ENCODE results near the gene TMEM106C.

TMEM106C gene

GRCh38 chr12:47949441-47950341, 13.7 kb upstream of the TMEM106C start:
- Histone ChIP-seq H2BK15ac (ENCODE audit: low read length) (peak overlapping the region; percentile 72), H3K18ac (ENCODE audit: low read length) (peak overlapping the region; percentile 81), H3K4me3 (ENCODE audit: low read length in 2 of 2) (no peak overlapping the region), H3K4ac (ENCODE audit: low read length) (no peak overlapping the region), H2BK120ac (ENCODE audit: low read depth, low read length) (no peak overlapping the region), H2AK5ac (ENCODE audit: low read depth, low read length) (peak overlapping the region; percentile 81), H4K91ac (ENCODE audit: low read depth, low read length, poor library complexity) (no peak overlapping the region), H2BK12ac (ENCODE audit: low read length) (no peak overlapping the region), H3K4me1 (ENCODE audit: control insufficient read depth in 2 of 2, insufficient read depth in 1 of 2, low read depth in 1 of 2, low read length in 2 of 2) (peaks cover 3 to 6% of the 10 kb centered on the region in 2 donors), H2AFZ (ENCODE audit: low read length) (peak overlapping the region; percentile 43), H2BK5ac (ENCODE audit: low read length) (no peak overlapping the region), H3K9me3 (replicated peaks in 1 of 2; ENCODE audit: control insufficient read depth in 2 of 2, insufficient read depth in 1 of 2, low read depth in 1 of 2, low read length in 2 of 2) (no peaks in the 10 kb centered on the region), H3K23ac (ENCODE audit: low read depth, low read length, poor library complexity) (peak overlapping the region; percentile 23), H3K79me1 (ENCODE audit: low read depth, low read length) (no peaks in the 10 kb centered on the region), H3K36me3 (replicated peaks in 1 of 2; ENCODE audit: control insufficient read depth in 2 of 2, insufficient read depth in 2 of 2, low read length in 2 of 2) (no peaks in the 10 kb centered on the region), H3K27ac (replicated peaks; ENCODE audit: low read length) (no peak overlapping the region), H3K14ac (ENCODE audit: low read length) (peak overlapping the region; percentile 82), H4K8ac (ENCODE audit: low read depth, low read length) (no peak overlapping the region), H3K9ac (ENCODE audit: low read depth, low read length, poor library complexity) (peak overlapping the region; percentile 56), H3K4me2 (ENCODE audit: insufficient read depth, low read length, poor library complexity, severe bottlenecking) (no peak overlapping the region), H3K27me3 (ENCODE audit: control insufficient read depth in 3 of 3, insufficient read depth in 3 of 3, low read depth in 1 of 3, low read length in 3 of 3) (peaks cover 0 to 41% (median 1%) of the 10 kb centered on the region in 3 experiments)
- peak; percentile 76 for DNase-seq (ENCODE audit: low spot score)
- no CpG with 5 or more reads among the region's 32 CpGs for WGBS, 2 donors (ENCODE audit: extremely low coverage in 2 of 2, insufficient read length in 2 of 2, insufficient replicate concordance in 1 of 2)

- WGBS, 2 donors (ENCODE audit: extremely low coverage in 2 of 2, insufficient read length in 2 of 2, insufficient replicate concordance in 1 of 2), result no CpG with 5 or more reads among the region's 8 CpGs
- Histone ChIP-seq H3K4me3 (ENCODE audit: low read length in 2 of 2) (no peak overlapping the region), H2BK15ac (ENCODE audit: low read length) (no peak overlapping the region), H2AK5ac (ENCODE audit: low read depth, low read length) (no peak overlapping the region), H2BK12ac (ENCODE audit: low read length) (no peak overlapping the region), H3K36me3 (replicated peaks in 1 of 2; ENCODE audit: control insufficient read depth in 2 of 2, insufficient read depth in 2 of 2, low read length in 2 of 2) (no peaks in the 10 kb centered on the region), H3K18ac (ENCODE audit: low read length) (no peak overlapping the region), H3K4me2 (ENCODE audit: insufficient read depth, low read length, poor library complexity, severe bottlenecking) (no peak overlapping the region), H4K91ac (ENCODE audit: low read depth, low read length, poor library complexity) (no peak overlapping the region), H2BK5ac (ENCODE audit: low read length) (no peak overlapping the region), H3K14ac (ENCODE audit: low read length) (no peak overlapping the region), H3K79me1 (ENCODE audit: low read depth, low read length) (no peaks in the 10 kb centered on the region), H3K9me3 (replicated peaks in 1 of 2; ENCODE audit: control insufficient read depth in 2 of 2, insufficient read depth in 1 of 2, low read depth in 1 of 2, low read length in 2 of 2) (no peaks in the 10 kb centered on the region), H3K27ac (replicated peaks; ENCODE audit: low read length) (no peak overlapping the region), H3K4ac (ENCODE audit: low read length) (no peak overlapping the region), H2BK120ac (ENCODE audit: low read depth, low read length) (no peak overlapping the region), H3K4me1 (ENCODE audit: control insufficient read depth in 2 of 2, insufficient read depth in 1 of 2, low read depth in 1 of 2, low read length in 2 of 2) (peaks cover 3 to 6% of the 10 kb centered on the region in 2 donors), H2AFZ (ENCODE audit: low read length) (no peak overlapping the region), H3K27me3 (ENCODE audit: control insufficient read depth in 3 of 3, insufficient read depth in 3 of 3, low read depth in 1 of 3, low read length in 3 of 3) (peaks cover 0 to 42% (median 0%) of the 10 kb centered on the region in 3 experiments), H3K9ac (ENCODE audit: low read depth, low read length, poor library complexity) (no peak overlapping the region), H3K23ac (ENCODE audit: low read depth, low read length, poor library complexity) (no peak overlapping the region), H4K8ac (ENCODE audit: low read depth, low read length) (no peak overlapping the region)
- no peak for DNase-seq (ENCODE audit: low spot score)
Measured at GRCh38 chr12:47950856-47951468, 12.4 kb upstream of the TMEM106C start.

GRCh38 chr12:47954058-47954457, 9.3 kb upstream of the TMEM106C start:
- Histone ChIP-seq H3K4me1 (ENCODE audit: control insufficient read depth in 2 of 2, insufficient read depth in 1 of 2, low read depth in 1 of 2, low read length in 2 of 2) (peaks cover 0 to 4% of the 10 kb centered on the region in 2 donors), H3K4ac (ENCODE audit: low read length) (no peak overlapping the region), H4K91ac (ENCODE audit: low read depth, low read length, poor library complexity) (no peak overlapping the region), H3K18ac (ENCODE audit: low read length) (no peak overlapping the region), H3K4me2 (ENCODE audit: insufficient read depth, low read length, poor library complexity, severe bottlenecking) (no peak overlapping the region), H3K36me3 (replicated peaks in 1 of 2; ENCODE audit: control insufficient read depth in 2 of 2, insufficient read depth in 2 of 2, low read length in 2 of 2) (no peaks in the 10 kb centered on the region), H3K27ac (replicated peaks; ENCODE audit: low read length) (no peak overlapping the region), H2BK12ac (ENCODE audit: low read length) (no peak overlapping the region), H2AFZ (ENCODE audit: low read length) (no peak overlapping the region), H3K9ac (ENCODE audit: low read depth, low read length, poor library complexity) (no peak overlapping the region), H3K23ac (ENCODE audit: low read depth, low read length, poor library complexity) (no peak overlapping the region), H3K79me1 (ENCODE audit: low read depth, low read length) (no peaks in the 10 kb centered on the region), H3K9me3 (replicated peaks in 1 of 2; ENCODE audit: control insufficient read depth in 2 of 2, insufficient read depth in 1 of 2, low read depth in 1 of 2, low read length in 2 of 2) (peaks cover 0 to 7% of the 10 kb centered on the region in 2 donors), H2BK120ac (ENCODE audit: low read depth, low read length) (no peak overlapping the region), H2BK15ac (ENCODE audit: low read length) (peak overlapping the region; percentile 34), H2BK5ac (ENCODE audit: low read length) (no peak overlapping the region), H3K14ac (ENCODE audit: low read length) (no peak overlapping the region), H4K8ac (ENCODE audit: low read depth, low read length) (no peak overlapping the region), H3K27me3 (ENCODE audit: control insufficient read depth in 3 of 3, insufficient read depth in 3 of 3, low read depth in 1 of 3, low read length in 3 of 3) (peaks cover 0 to 27% (median 0%) of the 10 kb centered on the region in 3 experiments), H2AK5ac (ENCODE audit: low read depth, low read length) (no peak overlapping the region), H3K4me3 (ENCODE audit: low read length in 2 of 2) (no peak overlapping the region)
- no CpG with 5 or more reads among the region's 8 CpGs for WGBS, 2 donors (ENCODE audit: extremely low coverage in 2 of 2, insufficient read length in 2 of 2, insufficient replicate concordance in 1 of 2)
- DNase-seq (ENCODE audit: low spot score), result no peak

DNA sequence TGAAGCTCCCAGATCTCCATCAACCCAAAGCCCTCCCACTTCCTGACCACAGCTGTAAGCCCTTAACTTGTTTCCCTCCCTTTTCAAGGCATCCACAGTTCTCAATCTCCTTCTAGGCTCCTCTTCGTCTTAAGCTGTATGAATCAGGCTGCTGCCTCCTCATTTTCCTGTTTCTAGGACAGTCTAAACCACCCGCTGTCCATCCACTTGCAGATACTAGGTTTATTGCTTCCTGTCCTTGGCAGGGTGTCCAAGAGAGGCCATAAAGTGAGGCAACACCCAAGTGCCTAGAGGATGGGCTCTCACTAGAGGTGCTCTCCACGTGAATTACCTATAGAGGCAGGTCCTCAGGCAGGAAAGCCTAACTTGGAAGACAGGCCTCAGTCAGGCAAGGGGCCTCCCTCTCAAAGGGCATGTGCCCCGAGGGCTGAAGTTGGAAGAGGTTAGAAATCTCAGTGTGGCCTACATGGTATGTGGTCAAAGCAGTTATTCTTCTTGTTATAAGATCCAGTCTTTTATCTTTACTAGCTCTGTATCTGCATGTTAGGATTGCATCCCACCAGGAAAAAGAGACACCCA, 8.8 kb upstream of the TMEM106C start:
- H3K9ac ChIP-seq (ENCODE audit: low read depth, low read length, poor library complexity), result no peak overlapping the region

More for the DNA sequence above, 8.8 kb upstream of the TMEM106C start:
- Histone ChIP-seq H3K4ac (ENCODE audit: low read length) (no peak overlapping the region), H2BK15ac (ENCODE audit: low read length) (no peak overlapping the region), H3K4me1 (ENCODE audit: control insufficient read depth in 2 of 2, insufficient read depth in 1 of 2, low read depth in 1 of 2, low read length in 2 of 2) (peaks cover 0 to 4% of the 10 kb centered on the region in 2 donors), H3K14ac (ENCODE audit: low read length) (no peak overlapping the region), H3K23ac (ENCODE audit: low read depth, low read length, poor library complexity) (no peak overlapping the region), H2BK120ac (ENCODE audit: low read depth, low read length) (no peak overlapping the region), H3K36me3 (replicated peaks in 1 of 2; ENCODE audit: control insufficient read depth in 2 of 2, insufficient read depth in 2 of 2, low read length in 2 of 2) (no peaks in the 10 kb centered on the region), H3K79me1 (ENCODE audit: low read depth, low read length) (no peaks in the 10 kb centered on the region), H3K18ac (ENCODE audit: low read length) (no peak overlapping the region), H4K8ac (ENCODE audit: low read depth, low read length) (no peak overlapping the region), H2AK5ac (ENCODE audit: low read depth, low read length) (no peak overlapping the region), H2AFZ (ENCODE audit: low read length) (no peak overlapping the region), H2BK5ac (ENCODE audit: low read length) (no peak overlapping the region), H3K4me3 (ENCODE audit: low read length in 2 of 2) (no peak overlapping the region), H2BK12ac (ENCODE audit: low read length) (no peak overlapping the region), H4K91ac (ENCODE audit: low read depth, low read length, poor library complexity) (no peak overlapping the region), H3K27ac (replicated peaks; ENCODE audit: low read length) (no peak overlapping the region), H3K9me3 (replicated peaks in 1 of 2; ENCODE audit: control insufficient read depth in 2 of 2, insufficient read depth in 1 of 2, low read depth in 1 of 2, low read length in 2 of 2) (peaks cover 1 to 7% of the 10 kb centered on the region in 2 donors), H3K27me3 (ENCODE audit: control insufficient read depth in 3 of 3, insufficient read depth in 3 of 3, low read depth in 1 of 3, low read length in 3 of 3) (peaks cover 0 to 27% (median 0%) of the 10 kb centered on the region in 3 experiments), H3K4me2 (ENCODE audit: insufficient read depth, low read length, poor library complexity, severe bottlenecking) (no peak overlapping the region)
- no peak for DNase-seq (ENCODE audit: low spot score)
- no CpG with 5 or more reads among the region's 4 CpGs for WGBS, 2 donors (ENCODE audit: extremely low coverage in 2 of 2, insufficient read length in 2 of 2, insufficient replicate concordance in 1 of 2)

All from neuronal stem cell (in vitro differentiated cells).